Activated CD4-positive, alpha-beta T cell treated with anti-CD3 and anti-CD28 coated beads, Interleukin-2, Interleukin-6, amounts not matched to agents 100 ng/mL and 50 ng/mL, durations not matched to agents 16 hours and 8 hours (primary cell): ENCODE data around the gene FMNL3.
A peak's percentile ranks its signal among the peaks of the same experiment; 100 is the strongest.
"Not testable (repeated sequence)": the region's sequence is repeated elsewhere in the genome, so short reads cannot be mapped to it uniquely, and the experiment has no call there.

Experiments used
- DNase-seq: peaks from one replicate; pipeline ENCODE4 v3.0.0-alpha.2; 2020

FMNL3 gene

GRCh38 chr12:49626836-49627235 is 80.4 kb downstream of the FMNL3 start:
- DNase-seq, result no peak

- peak; percentile 27 for DNase-seq
Measured at GRCh38 chr12:49626169-49626835, 80.9 kb downstream of the FMNL3 start.

GRCh38 chr12:49624921-49625577 is 82.2 kb downstream of the FMNL3 start:
- no peak for DNase-seq

GRCh38 chr12:49623142-49623904 is 83.9 kb downstream of the FMNL3 start, which contains the start of gene PRPF40B:
TSS of gene PRPF40B (plus strand) at chr12:49623561. CDS start at chr12:49623591, 30 bp downstream.
- peak; percentile 89 for DNase-seq

GRCh38 chr12:49622501-49623141 is 84.6 kb downstream of the FMNL3 start:
- peak; percentile 91 for DNase-seq

- DNase-seq, result no peak
Measured at GRCh38 chr12:49621651-49622500, 85.3 kb downstream of the FMNL3 start.

GRCh38 chr12:49619286-49619685 is 87.9 kb downstream of the FMNL3 start:
- no peak for DNase-seq

- no peak for DNase-seq
Measured at GRCh38 chr12:49618576-49618975, 88.6 kb downstream of the FMNL3 start.

- DNase-seq, result no peak
Measured at GRCh38 chr12:49616533-49617219, 90.5 kb downstream of the FMNL3 start.

- DNase-seq, result no peak
Measured at GRCh38 chr12:49615725-49616124, 91.5 kb downstream of the FMNL3 start.

- DNase-seq, result no peak
Measured at GRCh38 chr12:49612210-49612609, 95.0 kb downstream of the FMNL3 start.

GRCh38 chr12:49610785-49611184 is 96.4 kb downstream of the FMNL3 start:
- DNase-seq, result not testable (repeated sequence)

GRCh38 chr12:49609875-49610154 is 97.4 kb downstream of the FMNL3 start:
- no peak for DNase-seq

- DNase-seq, result no peak
Measured at GRCh38 chr12:49609059-49609874, 97.9 kb downstream of the FMNL3 start.

GRCh38 chr12:49605539-49605938 is 101.7 kb downstream of the FMNL3 start, which contains the start of gene FAM186B:
TSS of gene FAM186B (minus strand) at chr12:49605639. CDS start at chr12:49605477, 162 bp downstream.
- DNase-seq, result not testable (repeated sequence)

GRCh38 chr12:49604856-49605255 is 102.3 kb downstream of the FMNL3 start:
- no peak for DNase-seq

- DNase-seq, result no peak
Measured at GRCh38 chr12:49603721-49604120, 103.5 kb downstream of the FMNL3 start.

- no peak for DNase-seq
Measured at GRCh38 chr12:49599961-49600360, 107.2 kb downstream of the FMNL3 start.

- DNase-seq, result no peak
Measured at GRCh38 chr12:49598527-49598926, 108.7 kb downstream of the FMNL3 start.

- no peak for DNase-seq
Measured at GRCh38 chr12:49588721-49589516, 118.3 kb downstream of the FMNL3 start.
